Activated CD4-positive, alpha-beta T cell treated with anti-CD3 and anti-CD28 coated beads for 24 hours (primary cell): ENCODE measurements around the gene RASD2.

ENCODE experiments used
- DNase-seq, 2 donors: peaks; one replicate each; pipeline ENCODE4 v3.0.0-alpha.2; 2020; ENCODE audit warnings: low read depth in 2 of 2

RASD2 gene

GRCh38 chr22:35582861-35583670 is 42.4 kb downstream of the RASD2 start:
- peak; percentile 16 to 39 for DNase-seq

GRCh38 chr22:35586771-35587170 is 46.1 kb downstream of the RASD2 start:
- no peak for DNase-seq

GRCh38 chr22:35587447-35587870 is 46.8 kb downstream of the RASD2 start:
- no peak for DNase-seq

- no peak for DNase-seq
Observed at GRCh38 chr22:35587896-35588295, 47.3 kb downstream of the RASD2 start.

GRCh38 chr22:35589071-35589755 is 48.6 kb downstream of the RASD2 start:
- DNase-seq: no peak

- no peak for DNase-seq
Observed at GRCh38 chr22:35589756-35590093, 49.1 kb downstream of the RASD2 start.

GRCh38 chr22:35590634-35591295 is 50.1 kb downstream of the RASD2 start:
- no peak for DNase-seq

GRCh38 chr22:35591714-35592417 is 51.2 kb downstream of the RASD2 start:
- DNase-seq: no peak

- no peak for DNase-seq
Observed at GRCh38 chr22:35592418-35592967, 51.9 kb downstream of the RASD2 start.

GRCh38 chr22:35593071-35593890 is 52.6 kb downstream of the RASD2 start:
- no peak for DNase-seq

GRCh38 chr22:35593891-35594470 is 53.4 kb downstream of the RASD2 start:
- no peak for DNase-seq

GRCh38 chr22:35594686-35595085 is 54.1 kb downstream of the RASD2 start:
- no peak for DNase-seq

- no peak for DNase-seq
Observed at GRCh38 chr22:35596821-35597220, 56.2 kb downstream of the RASD2 start.

- DNase-seq: no peak
Observed at GRCh38 chr22:35597692-35598395, 57.2 kb downstream of the RASD2 start.

GRCh38 chr22:35598396-35598710 is 57.7 kb downstream of the RASD2 start:
- DNase-seq: no peak

GRCh38 chr22:35599364-35599763 is 58.7 kb downstream of the RASD2 start:
- no peak for DNase-seq

- DNase-seq: no peak
Observed at GRCh38 chr22:35600476-35600875, 59.8 kb downstream of the RASD2 start.

GRCh38 chr22:35601013-35601580 is 60.5 kb downstream of the RASD2 start:
- no peak for DNase-seq

- no peak for DNase-seq
Observed at GRCh38 chr22:35601743-35602615, 61.3 kb downstream of the RASD2 start.
